Measurements from ENCODE around the gene ATAD3C. TPM values are rescaled to one million over a fixed set of nuclear protein-coding genes. Genes with fewer than 3 reads are reported as not detected.
"Not testable (repeated sequence)": the region's sequence is repeated elsewhere in the genome, so short reads cannot be mapped to it uniquely, and the experiment has no call there.

Gene ATAD3C
- total RNA-seq, 4 donors from 2014 or later, result 0.32 to 2.4 (median 0.58) TPM

- whole genome bisulfite sequencing, result 93% methylated on average over 19 of the region's 42 CpGs
- Histone ChIP-seq H3K4me1 (no peaks in the 10 kb centered on the region), H3K27ac (replicated peaks in 1 of 4) (no peak overlapping the region), H3K27me3 (no peaks in the 10 kb centered on the region), H3K36me3 (peaks cover 45 to 75% (median 63%) of the 10 kb centered on the region in 4 donors), H3K4me3 (no peak overlapping the region), H3K9me3 (no peaks in the 10 kb centered on the region)
- DNase-seq (ENCODE audit: extremely low spot score), result no peak
- no peak for TF ChIP-seq POLR2AphosphoS5 (IDR thresholded peaks at IDR 0.05)
- TF ChIP-seq, protein P1, sequence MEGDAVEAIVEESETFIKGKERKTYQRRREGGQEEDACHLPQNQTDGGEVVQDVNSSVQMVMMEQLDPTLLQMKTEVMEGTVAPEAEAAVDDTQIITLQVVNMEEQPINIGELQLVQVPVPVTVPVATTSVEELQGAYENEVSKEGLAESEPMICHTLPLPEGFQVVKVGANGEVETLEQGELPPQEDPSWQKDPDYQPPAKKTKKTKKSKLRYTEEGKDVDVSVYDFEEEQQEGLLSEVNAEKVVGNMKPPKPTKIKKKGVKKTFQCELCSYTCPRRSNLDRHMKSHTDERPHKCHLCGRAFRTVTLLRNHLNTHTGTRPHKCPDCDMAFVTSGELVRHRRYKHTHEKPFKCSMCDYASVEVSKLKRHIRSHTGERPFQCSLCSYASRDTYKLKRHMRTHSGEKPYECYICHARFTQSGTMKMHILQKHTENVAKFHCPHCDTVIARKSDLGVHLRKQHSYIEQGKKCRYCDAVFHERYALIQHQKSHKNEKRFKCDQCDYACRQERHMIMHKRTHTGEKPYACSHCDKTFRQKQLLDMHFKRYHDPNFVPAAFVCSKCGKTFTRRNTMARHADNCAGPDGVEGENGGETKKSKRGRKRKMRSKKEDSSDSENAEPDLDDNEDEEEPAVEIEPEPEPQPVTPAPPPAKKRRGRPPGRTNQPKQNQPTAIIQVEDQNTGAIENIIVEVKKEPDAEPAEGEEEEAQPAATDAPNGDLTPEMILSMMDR (IDR thresholded peaks at IDR 0.05), result no peak
- no peak for TF ChIP-seq EP300 (IDR thresholded peaks at IDR 0.05)
- TF ChIP-seq POLR2A (IDR thresholded peaks at IDR 0.05; ENCODE audit: low read depth), result no peak
- intact Hi-C loops (cut with DNase I), result no loop called here
Observed at GRCh38 chr1:1479547-1480487, 30.3 kb downstream of the ATAD3C start.

DNA sequence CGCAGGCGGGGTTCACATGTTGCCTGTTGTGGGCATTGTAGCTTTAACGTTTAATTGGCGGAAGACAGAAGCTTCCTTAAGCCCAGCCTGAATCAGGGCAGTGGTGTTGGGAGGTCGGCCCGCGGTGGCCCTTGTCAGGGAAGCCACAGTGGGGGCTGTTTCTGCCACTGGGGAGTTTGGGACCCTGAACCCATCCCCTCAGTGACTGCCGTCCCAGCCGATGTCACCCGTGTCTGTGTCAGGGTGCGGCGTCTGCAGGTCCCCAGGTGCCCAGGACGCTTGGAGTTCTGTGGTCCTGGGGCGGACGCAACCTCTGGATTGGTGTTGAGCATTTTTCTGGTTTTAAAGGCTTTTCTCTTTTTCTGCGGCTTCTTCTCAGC is 31.0 kb downstream of the ATAD3C start:
- H3K27me3 ChIP-seq; intact Hi-C loops (cut with DNase I); H3K4me3 ChIP-seq; H3K4me1 ChIP-seq; H3K27ac ChIP-seq (replicated peaks in 1 of 4); DNase-seq (ENCODE audit: extremely low spot score); H3K9me3 ChIP-seq: not testable (repeated sequence)
- peaks cover 46 to 82% (median 70%) of the 10 kb centered on the region in 4 donors for H3K36me3 ChIP-seq
- 97% methylated on average over 6 of the region's 16 CpGs for WGBS

GRCh38 chr1:1481811-1482210 is 32.3 kb downstream of the ATAD3C start:
- WGBS, result 100% methylated on average over 8 of the region's 30 CpGs
- H3K27me3 ChIP-seq; H3K4me1 ChIP-seq; H3K27ac ChIP-seq (replicated peaks in 1 of 4); DNase-seq (ENCODE audit: extremely low spot score); intact Hi-C loops (cut with DNase I); H3K9me3 ChIP-seq; H3K4me3 ChIP-seq: not testable (repeated sequence)
- peaks cover 55 to 91% (median 81%) of the 10 kb centered on the region in 4 donors for H3K36me3 ChIP-seq

- TF ChIP-seq POLR2A (IDR thresholded peaks at IDR 0.05; ENCODE audit: low read depth) (no peak), EP300 (IDR thresholded peaks at IDR 0.05) (no peak), POLR2AphosphoS5 (IDR thresholded peaks at IDR 0.05) (no peak)
- TF ChIP-seq, protein P1 (IDR thresholded peaks at IDR 0.05), result no peak
- 96% methylated on average over 14 of the region's 14 CpGs for WGBS
- Histone ChIP-seq H3K9me3 (no peaks in the 10 kb centered on the region), H3K27me3 (no peaks in the 10 kb centered on the region), H3K4me3 (no peak overlapping the region), H3K36me3 (peaks cover 55 to 91% (median 84%) of the 10 kb centered on the region in 4 donors), H3K4me1 (no peaks in the 10 kb centered on the region), H3K27ac (replicated peaks in 1 of 4) (no peak overlapping the region)
- intact Hi-C loops (cut with DNase I), result no loop called here
- no peak for DNase-seq (ENCODE audit: extremely low spot score)
Observed at GRCh38 chr1:1482856-1483255, 33.4 kb downstream of the ATAD3C start.

- WGBS, result 86% methylated on average over 7 of the region's 16 CpGs
- H3K4me1 ChIP-seq, result no peaks in the 10 kb centered on the region
- peaks cover 59 to 93% (median 86%) of the 10 kb centered on the region in 4 donors for H3K36me3 ChIP-seq
- no peak for DNase-seq (ENCODE audit: extremely low spot score)
- no peak overlapping the region for H3K27ac ChIP-seq (replicated peaks in 1 of 4)
- TF ChIP-seq, protein P1 (IDR thresholded peaks at IDR 0.05), result no peak
- TF ChIP-seq POLR2AphosphoS5 (IDR thresholded peaks at IDR 0.05) (no peak), POLR2A (IDR thresholded peaks at IDR 0.05; ENCODE audit: low read depth) (no peak), EP300 (IDR thresholded peaks at IDR 0.05) (no peak)
- H3K4me3 ChIP-seq, result no peak overlapping the region
- no peaks in the 10 kb centered on the region for H3K9me3 ChIP-seq
- intact Hi-C loops (cut with DNase I), result no loop called here
- no peaks in the 10 kb centered on the region for H3K27me3 ChIP-seq
Observed at GRCh38 chr1:1483714-1484113, 34.2 kb downstream of the ATAD3C start.

GRCh38 chr1:1484976-1485750 is 35.7 kb downstream of the ATAD3C start:
- H3K9me3 ChIP-seq; DNase-seq (ENCODE audit: extremely low spot score); intact Hi-C loops (cut with DNase I); H3K27ac ChIP-seq (replicated peaks in 1 of 4); H3K4me1 ChIP-seq; H3K4me3 ChIP-seq; H3K27me3 ChIP-seq: not testable (repeated sequence)
- WGBS, result 93% methylated on average over 12 of the region's 46 CpGs
- peaks cover 61 to 95% (median 89%) of the 10 kb centered on the region in 4 donors for H3K36me3 ChIP-seq

GRCh38 chr1:1485755-1486317 is 36.3 kb downstream of the ATAD3C start:
- H3K36me3 ChIP-seq, result peaks cover 65 to 95% (median 90%) of the 10 kb centered on the region in 4 donors
- DNase-seq (ENCODE audit: extremely low spot score); H3K9me3 ChIP-seq; H3K27ac ChIP-seq (replicated peaks in 1 of 4); intact Hi-C loops (cut with DNase I); H3K27me3 ChIP-seq; H3K4me1 ChIP-seq; H3K4me3 ChIP-seq: not testable (repeated sequence)
- whole genome bisulfite sequencing, result 93% methylated on average over 18 of the region's 31 CpGs
